ENCODE data around the gene PRMT3. TPM values are rescaled to one million over a fixed set of nuclear protein-coding genes. Genes with fewer than 3 reads are reported as not detected.
"Not testable (repeated sequence)": the region's sequence is repeated elsewhere in the genome, so short reads cannot be mapped to it uniquely, and the experiment has no call there.

PRMT3 gene
- total and polyA plus RNA-seq, 2 of the 4 experiments (the other 2 are of a cell fraction) = 8.8 to 11.3 TPM

DNA sequence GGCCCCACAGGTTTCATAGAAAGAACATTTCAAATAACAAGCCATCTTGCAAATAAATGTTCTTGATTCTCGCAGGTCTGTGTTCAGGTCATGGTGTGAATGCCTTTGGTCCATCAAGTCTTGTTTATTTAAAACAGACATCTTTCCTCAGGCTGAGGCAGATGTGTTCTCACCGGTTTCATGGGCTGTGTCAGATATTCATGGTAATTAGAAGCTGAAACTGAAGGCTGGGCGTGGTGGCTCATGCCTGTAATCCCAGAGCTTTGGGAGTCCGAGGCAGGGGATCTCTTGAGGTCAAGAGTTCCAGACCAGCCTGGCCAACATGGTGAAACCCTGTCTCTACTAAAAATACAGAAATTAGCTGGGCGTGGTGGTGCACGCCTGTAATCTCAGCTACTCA lies 22.1 kb upstream of the PRMT3 start:
- H3K36me3 ChIP-seq (ENCODE audit: control insufficient read depth, insufficient read depth, low read length); H3K56ac ChIP-seq (ENCODE audit: extremely low read depth, insufficient read depth, low read length); H4K20me1 ChIP-seq (ENCODE audit: insufficient read depth, low read length); BruUV-seq (replicated peaks); dilution Hi-C loops (cut with HindIII; ENCODE audit: low sequenced_read_pairs, unreplicated experiment); H3K27me3 ChIP-seq (ENCODE audit: control insufficient read depth, insufficient read depth, low read length); H2AFZ ChIP-seq (replicated peaks; ENCODE audit: low read length, poor library complexity); H3K4me2 ChIP-seq (ENCODE audit: low read depth, low read length); H3K9ac ChIP-seq (ENCODE audit: low read depth, low read length); H3K23ac ChIP-seq (ENCODE audit: low read depth, low read length); H3K9me3 ChIP-seq (ENCODE audit: control insufficient read depth, insufficient read depth, low read length); H3K27ac ChIP-seq (ENCODE audit: insufficient read depth, low read length); ATAC-seq (ENCODE audit: low read depth); H2AK9ac ChIP-seq (replicated peaks; ENCODE audit: low read depth, low read length, poor library complexity); H3K9me1 ChIP-seq (ENCODE audit: insufficient read depth, low read length); H3K4me3 ChIP-seq (ENCODE audit: insufficient read depth, low read depth, low read length); H3K18ac ChIP-seq (ENCODE audit: low read depth, low read length); intact Hi-C loops (cut with micrococcal nuclease); H2BK120ac ChIP-seq (ENCODE audit: low read depth, low read length); DNase-seq; POLR2A ChIA-PET (ENCODE audit: unreplicated experiment); H2BK20ac ChIP-seq (ENCODE audit: low read depth, low read length): not testable (repeated sequence)
- CTCF ChIA-PET = interaction anchor here (0.7 to 2.1 kb wide), 2 partner anchors 11 to 13 kb away, joined by 5 read pairs; no protein-coding TSS in a partner anchor
- H3K14ac ChIP-seq (replicated peaks; ENCODE audit: low read depth, low read length) = 0 out of 2 replicates have a peak overlapping the region, but pooled peaks have one; percentile 11
- H4K8ac ChIP-seq (ENCODE audit: low read depth in 2 of 2, low read length in 2 of 2) = peak overlapping the region in 1 of 2 experiments; percentile 42; a peak in 1 of 4 replicates
- H3K4ac ChIP-seq (ENCODE audit: low read depth, low read length) = peak overlapping the region; percentile 21; the same call in 1 of the 2 replicates
- H4K91ac ChIP-seq (ENCODE audit: insufficient read depth, low read depth, low read length) = peak overlapping the region; percentile 38; the same call in 1 of the 2 replicates
- H2BK15ac ChIP-seq (ENCODE audit: low read depth, low read length) = peak overlapping the region; percentile 29; the same call in 1 of the 3 replicates
- in situ Hi-C loops (cut with MboI; ENCODE audit: low sequenced_read_pairs) = loop anchor here (25.0 kb wide), 1 partner anchor 428 kb away; no protein-coding TSS in a partner anchor
- no CpG with 5 or more reads among the region's 6 CpGs for WGBS, 2 experiments (ENCODE audit: extremely low coverage in 2 of 2, insufficient read length in 1 of 2)
- peaks cover 15% of the 10 kb centered on the region for H3K4me1 ChIP-seq (ENCODE audit: control insufficient read depth, insufficient read depth, low read length)
- H2BK5ac ChIP-seq (ENCODE audit: low read depth, low read length, poor library complexity, severe bottlenecking) = peak overlapping the region; percentile 25
- H4K5ac ChIP-seq (ENCODE audit: low read depth, low read length) = peak overlapping the region; percentile 23; the same call in 1 of the 2 replicates
- peak overlapping the region; percentile 29 for H2AK5ac ChIP-seq (ENCODE audit: low read depth, low read length)
- H3K79me1 ChIP-seq (ENCODE audit: low read depth in 1 of 2, low read length in 2 of 2) = peaks cover 16 to 24% of the 10 kb centered on the region in 2 experiments; a peak in 3 of 4 replicates
